SW 1271 (cell line): ENCODE data around the gene DCLRE1B.

ENCODE experiments used
- DNase-seq, 2 experiments: peaks; one replicate each; lab custom pipeline; 2025; lab: John Stamatoyannopoulos, UW

The DCLRE1B gene

GRCh38 chr1:113928187-113928930, 23.2 kb downstream of the DCLRE1B start:
- no peak for DNase-seq

GRCh38 chr1:113928941-113929749, 24.0 kb downstream of the DCLRE1B start, which contains the start of gene HIPK1:
Gene HIPK1, plus strand, starts transcription at chr1:113929324.
- DNase-seq: peak; percentile 83 to 93

GRCh38 chr1:113929750-113930498, 24.8 kb downstream of the DCLRE1B start:
- peak; percentile 41 to 50 for DNase-seq

GRCh38 chr1:113930499-113931161, 25.5 kb downstream of the DCLRE1B start:
- DNase-seq: peak in 1 of 2 experiments; percentile 64

- DNase-seq: no peak
Observed at GRCh38 chr1:113931451-113931851, 26.3 kb downstream of the DCLRE1B start.

GRCh38 chr1:113934006-113934405, 28.9 kb downstream of the DCLRE1B start:
- DNase-seq: no peak

- DNase-seq: no peak
Observed at GRCh38 chr1:113934511-113935055, 29.5 kb downstream of the DCLRE1B start.

GRCh38 chr1:113935176-113935575, 30.1 kb downstream of the DCLRE1B start:
- no peak for DNase-seq

- DNase-seq: no peak
Observed at GRCh38 chr1:113935970-113936369, 30.8 kb downstream of the DCLRE1B start.

GRCh38 chr1:113937146-113937545, 32.0 kb downstream of the DCLRE1B start:
- no peak for DNase-seq

- DNase-seq: no peak
Observed at GRCh38 chr1:113938192-113938591, 33.1 kb downstream of the DCLRE1B start.

GRCh38 chr1:113940365-113941244, 35.5 kb downstream of the DCLRE1B start:
- DNase-seq: no peak

GRCh38 chr1:113941245-113941559, 36.1 kb downstream of the DCLRE1B start:
- DNase-seq: no peak

GRCh38 chr1:113942527-113942926, 37.4 kb downstream of the DCLRE1B start:
- no peak for DNase-seq

GRCh38 chr1:113943028-113943811, 38.1 kb downstream of the DCLRE1B start:
- no peak for DNase-seq

- no peak for DNase-seq
Observed at GRCh38 chr1:113945329-113945728, 40.2 kb downstream of the DCLRE1B start.

GRCh38 chr1:113946112-113946511, 41.0 kb downstream of the DCLRE1B start:
- no peak for DNase-seq

GRCh38 chr1:113946678-113947387, 41.7 kb downstream of the DCLRE1B start:
- DNase-seq: no peak

- DNase-seq: no peak
Observed at GRCh38 chr1:113947388-113948107, 42.4 kb downstream of the DCLRE1B start.
